Neural progenitor cell (in vitro differentiated cells): Measurements from ENCODE around the gene PPP1R8. TPM values are rescaled to one million over a fixed set of nuclear protein-coding genes. Genes with fewer than 3 reads are reported as not detected.

ENCODE experiments used
- DNase-seq: peaks from one replicate; pipeline ENCODE4 v3.0.0-alpha.2; 2016; ENCODE audit warnings: low spot score
- H2AFZ ChIP-seq: fragments of 200-600 bp; sonication (generic); replicated peaks from 2 replicates; pipeline ENCODE4 v1.6.1; 2016; ENCODE audit warnings: antibody characterized with exemption
- H3F3A ChIP-seq: fragments of 200-600 bp; sonication (generic); 2 replicates; pipeline ENCODE4 v1.6.1; 2016; ENCODE audit warnings: antibody characterized with exemption, low read depth
- H3K27ac ChIP-seq: fragments of 200-600 bp; sonication (generic); 2 replicates; pipeline ENCODE4 v1.5.1; 2016; ENCODE audit warnings: mild to moderate bottlenecking
- H3K27me3 ChIP-seq: fragments of 200-600 bp; sonication (generic); 2 replicates; pipeline ENCODE4 v1.6.1; 2016; ENCODE audit warnings: mild to moderate bottlenecking, moderate library complexity
- H3K36me3 ChIP-seq: fragments of 200-600 bp; sonication (generic); 2 replicates; pipeline ENCODE4 v1.5.1; 2016
- H3K4me1 ChIP-seq: fragments of 200-600 bp; sonication (generic); 2 replicates; pipeline ENCODE4 v1.6.1; 2016; ENCODE audit warnings: mixed run types
- H3K4me2 ChIP-seq: fragments of 200-600 bp; sonication (generic); 2 replicates; pipeline ENCODE4 v1.6.1; 2016
- H3K4me3 ChIP-seq: fragments of 200-600 bp; sonication (generic); 2 replicates; pipeline ENCODE4 v1.5.1; 2016
- H3K79me2 ChIP-seq: fragments of 200-600 bp; sonication (generic); 2 replicates; pipeline ENCODE4 v1.6.1; 2016; ENCODE audit warnings: low read depth
- H3K9ac ChIP-seq: fragments of 200-600 bp; sonication (generic); 2 replicates; pipeline ENCODE4 v1.6.1; 2016
- H3K9me3 ChIP-seq: fragments of 200-600 bp; sonication (generic); 2 replicates; pipeline ENCODE4 v1.5.1; 2016; ENCODE audit warnings: low read depth
- H4K20me1 ChIP-seq: fragments of 200-600 bp; sonication (generic); 2 replicates; pipeline ENCODE4 v1.6.1; 2016; ENCODE audit warnings: low read depth
- H3K27ac Mint-ChIP-seq: 3 replicates; pipeline ENCODE4 v1.8.0; 2021; ENCODE audit warnings: mixed read lengths
- H3K27me3 Mint-ChIP-seq: 2 replicates; pipeline ENCODE4 v1.8.0; 2022; ENCODE audit warnings: low read depth, mild to moderate bottlenecking, inconsistent platforms, moderate library complexity, mixed read lengths; ENCODE audit not compliant: insufficient read depth
- H3K36me3 Mint-ChIP-seq: 3 replicates; pipeline ENCODE4 v1.8.0; 2021; ENCODE audit warnings: mixed read lengths
- H3K4me1 Mint-ChIP-seq: 3 replicates; pipeline ENCODE4 v1.8.0; 2021; ENCODE audit warnings: mixed read lengths
- H3K4me3 Mint-ChIP-seq: 3 replicates; pipeline ENCODE4 v1.8.0; 2021; ENCODE audit warnings: mild to moderate bottlenecking, moderate library complexity, mixed read lengths
- H3K9me3 Mint-ChIP-seq: 3 replicates; pipeline ENCODE4 v1.8.0; 2020; ENCODE audit warnings: mixed read lengths
- CTCF ChIP-seq: fragments of 200-600 bp; sonication (generic); IDR thresholded peaks from 2 replicates; pipeline ENCODE4 v1.5.1; 2017; ENCODE audit warnings: antibody characterized with exemption, mild to moderate bottlenecking
- EZH2 ChIP-seq: fragments of 200-600 bp; sonication (generic); IDR thresholded peaks from 2 replicates; pipeline ENCODE4 v1.6.1; 2017; ENCODE audit warnings: antibody characterized with exemption, mild to moderate bottlenecking, moderate library complexity
- EZH2phosphoT487 ChIP-seq: fragments of 200-600 bp; sonication (generic); IDR thresholded peaks from 2 replicates; pipeline ENCODE4 v1.6.1; 2017; ENCODE audit warnings: antibody characterized with exemption
- total RNA-seq: library from RNA; depleted of rRNA; stranded (reverse); fragments of >200 nt; gene quantifications from 2 replicates; pipeline ENCODE4 v1.2.3, GENCODE V29; 2015; ENCODE audit warnings: low replicate concordance

The PPP1R8 gene
- total RNA-seq, 1 donor from 2014 or later = 61.2 TPM

GRCh38 chr1:27858072-27858948 is 27.7 kb downstream of the PPP1R8 start:
- Mint-ChIP-seq H3K27me3 (peaks cover 6% of the 10 kb centered on the region), H3K4me3 (no peak overlapping the region), H3K36me3 (no peaks in the 10 kb centered on the region), H3K4me1 (peaks cover 18% of the 10 kb centered on the region), H3K9me3 (no peaks in the 10 kb centered on the region), H3K27ac (peak overlapping the region; percentile 91)
- Histone ChIP-seq H4K20me1 (no peaks in the 10 kb centered on the region), H3K9ac (no peak overlapping the region), H3K36me3 (no peaks in the 10 kb centered on the region), H3K4me3 (no peak overlapping the region), H2AFZ (peak overlapping the region; percentile 47), H3K9me3 (no peaks in the 10 kb centered on the region), H3K4me1 (no peaks in the 10 kb centered on the region), H3K79me2 (no peaks in the 10 kb centered on the region), H3F3A (no peaks in the 10 kb centered on the region), H3K27ac (no peak overlapping the region), H3K4me2 (peak overlapping the region; percentile 33), H3K27me3 (no peaks in the 10 kb centered on the region)
- peak; percentile 87 for DNase-seq
- no peak for TF ChIP-seq EZH2phosphoT487
- no peak for TF ChIP-seq EZH2
- peak; percentile 98 for TF ChIP-seq CTCF

- H3K27me3 ChIP-seq = no peaks in the 10 kb centered on the region
- H3K4me3 Mint-ChIP-seq = no peak overlapping the region
Measured at GRCh38 chr1:27858949-27859576, 28.5 kb downstream of the PPP1R8 start.

GRCh38 chr1:27861436-27861835 is 30.9 kb downstream of the PPP1R8 start:
- Histone ChIP-seq H3K79me2 (no peaks in the 10 kb centered on the region), H3K9ac (no peak overlapping the region), H4K20me1 (no peaks in the 10 kb centered on the region), H3K27me3 (no peaks in the 10 kb centered on the region), H2AFZ (no peak overlapping the region), H3K9me3 (no peaks in the 10 kb centered on the region), H3K4me1 (no peaks in the 10 kb centered on the region), H3F3A (no peaks in the 10 kb centered on the region), H3K27ac (no peak overlapping the region), H3K4me2 (no peak overlapping the region), H3K4me3 (no peak overlapping the region), H3K36me3 (no peaks in the 10 kb centered on the region)
- peaks cover 8% of the 10 kb centered on the region for H3K27me3 Mint-ChIP-seq
- H3K36me3 Mint-ChIP-seq = no peaks in the 10 kb centered on the region
- no peak overlapping the region for H3K27ac Mint-ChIP-seq
- no peak for TF ChIP-seq EZH2
- no peak for TF ChIP-seq CTCF
- TF ChIP-seq EZH2phosphoT487 = no peak
- no peak for DNase-seq
- peaks cover 21% of the 10 kb centered on the region for H3K4me1 Mint-ChIP-seq
- no peak overlapping the region for H3K4me3 Mint-ChIP-seq
- H3K9me3 Mint-ChIP-seq = no peaks in the 10 kb centered on the region

More at GRCh38 chr1:27858949-27859576, 28.5 kb downstream of the PPP1R8 start:
- Mint-ChIP-seq H3K27ac (peak overlapping the region; percentile 72), H3K36me3 (no peaks in the 10 kb centered on the region), H3K27me3 (peaks cover 6% of the 10 kb centered on the region), H3K9me3 (no peaks in the 10 kb centered on the region), H3K4me1 (peaks cover 21% of the 10 kb centered on the region)
- Histone ChIP-seq H3K9me3 (no peaks in the 10 kb centered on the region), H3K4me3 (no peak overlapping the region), H3K27ac (no peak overlapping the region), H3K4me1 (no peaks in the 10 kb centered on the region), H3K9ac (no peak overlapping the region), H3K4me2 (no peak overlapping the region), H3K36me3 (no peaks in the 10 kb centered on the region), H3K79me2 (no peaks in the 10 kb centered on the region), H4K20me1 (no peaks in the 10 kb centered on the region), H3F3A (no peaks in the 10 kb centered on the region), H2AFZ (peak overlapping the region; percentile 47)
- TF ChIP-seq EZH2 (no peak), EZH2phosphoT487 (no peak), CTCF (no peak)
- no peak for DNase-seq
